Heart left ventricle (tissue), 16 donors: ENCODE data around the gene NCAPD2. TPM values are rescaled to one million over a fixed set of nuclear protein-coding genes. Genes with fewer than 3 reads are reported as not detected.

Experiments
- ATAC-seq, 4 donors: fragments of 200-7000 bp; cut with Tn5 transposase; one replicate each; pipeline ENCODE4 v1.9.1; 2020 to 2022; ENCODE audit warnings: moderate library complexity in 4 of 4, mild to moderate bottlenecking in 3 of 4, moderate number of reproducible peaks in 1 of 4
- DNase-seq, 5 donors: peaks; one replicate each; pipeline ENCODE4 v3.0.0-alpha.2; 2020
- H3K27ac ChIP-seq, 12 donors: fragments of 200-600 bp; sonication (generic) in 4 of 12; one replicate each; pipeline versions ENCODE4 v1.5.0 to v1.8.0; 2016 to 2022; ENCODE audit warnings: mild to moderate bottlenecking in 2 of 12
- H3K27me3 ChIP-seq, 9 donors: fragments of 200-600 bp; sonication (generic) in 2 of 9; one replicate each; pipeline versions ENCODE4 v1.5.1 to v1.8.0; 2016 to 2022; ENCODE audit warnings: mild to moderate bottlenecking in 3 of 9
- H3K36me3 ChIP-seq, 9 donors: fragments of 200-600 bp; sonication (generic) in 2 of 9; one replicate each; pipeline versions ENCODE4 v1.5.0 to v1.8.0; 2018 to 2022; ENCODE audit warnings: mild to moderate bottlenecking in 2 of 9
- H3K4me1 ChIP-seq, 12 donors: fragments of 200-600 bp; sonication (generic) in 4 of 12; one replicate each; pipeline versions ENCODE4 v1.5.0 to v1.8.0; 2016 to 2022; ENCODE audit warnings: mild to moderate bottlenecking in 3 of 12
- H3K4me3 ChIP-seq, 12 donors: fragments of 200-600 bp; sonication (generic) in 4 of 12; one replicate each; pipeline versions ENCODE4 v1.5.0 to v1.8.0; 2017 to 2022; ENCODE audit warnings: mild to moderate bottlenecking in 9 of 12, moderate library complexity in 4 of 12
- H3K9me3 ChIP-seq, 12 donors: fragments of 200-600 bp; sonication (generic) in 4 of 12; one replicate each; pipeline versions ENCODE4 v1.5.0 to v1.8.0; 2016 to 2022; ENCODE audit warnings: mild to moderate bottlenecking in 1 of 12
- POLR2A ChIP-seq, 2 donors: fragments of 450-650 bp; IDR thresholded peaks; one replicate each; pipeline ENCODE4 v1.6.1; 2017; ENCODE audit warnings: antibody characterized with exemption in 2 of 2, mild to moderate bottlenecking in 2 of 2, moderate library complexity in 2 of 2
- WGBS, 4 donors: extraction: QIAGEN DNeasy Blood & Tissue Kit in 2 of 4; methylation state at CpG; one replicate each; pipeline versions ENCODE4 v1.1.5 to v1.1.7; 2013 to 2018; 5-methylcytosine and 5-hydroxymethylcytosine counted together
- intact Hi-C, 10 donors: fragments of 100-400 bp; cut with DNase I; formaldehyde crosslinking; loops; one replicate each; pipeline versions ENCODE4 v1.11.1 to v1.14.2; 2022
- polyA plus RNA-seq, 2 donors: library from polyadenylated mRNA; stranded (reverse); fragments of 200-250 nt; gene quantifications; one replicate each; pipeline ENCODE4 v1.2.3, GENCODE V29; 2013
- total RNA-seq, 9 donors: library from RNA; depleted of rRNA in 2 of 9; stranded (reverse); fragments of >200 nt in 2 of 9; fragmentation: NEBNext Ultra II Directional in 3 of 9; extraction: Animal tissue kit (Norgen Biotek cat#: 25700) in 3 of 9; gene quantifications; one replicate each; pipeline versions ENCODE4 v1.1.0 to v1.2.4, GENCODE V29; 2016 to 2023
- TF ChIP-seq, protein P1 (sequence below), 12 donors: fragments of 200-600 bp; sonication (generic) in 4 of 12; IDR thresholded peaks; one replicate each; pipeline versions ENCODE4 v1.5.0 to v1.8.0; 2018 to 2022; ENCODE audit warnings: antibody characterized with exemption in 12 of 12, mild to moderate bottlenecking in 5 of 12
- donor health status: ischemic (EF 13 %, LVEDD 7.1; RV severe dilation, severe dysfunction).
- donor health status: healthy with polysubstance abuse.
- donor health status: DM: no; HTN: yes; CAD: no.
- donor health status: DM: no; HTN: no; CAD: no.
- donor health status: ischemic (EF 25% LVEDD 6.9; RV normal size, moderate dysfunction).
- donor health status: ischemic (EF 25% LVEDD 5.7; RV mildly dilated, moderate dysfunction).
- donor health status: healthy.
- donor health status: DM: yes; HTN: yes; CAD: no.
- donor health status: ischemic (EF 35%, LVEDD 5.7; RV mildly dilated, moderate dysfunction).
- donor health status: nonischemic (EF 11% LVEDD 7.7; RV severe dilation, severe dysfunction).
- donor health status: DM: yes; HTN: yes; CAD: no.
- donor health status: PGD.
- donor health status: ischemic (EF 29% LVEDD 5.4; RV normal size, mild dysfunction).
- donor health status: nonischemic (EF 23%, LVEDD 6.1; RV moderate dilation, normal function).

NCAPD2 gene
- total and polyA plus RNA-seq, 11 donors: 3.3 to 22.4 (median 11.3) TPM

DNA sequence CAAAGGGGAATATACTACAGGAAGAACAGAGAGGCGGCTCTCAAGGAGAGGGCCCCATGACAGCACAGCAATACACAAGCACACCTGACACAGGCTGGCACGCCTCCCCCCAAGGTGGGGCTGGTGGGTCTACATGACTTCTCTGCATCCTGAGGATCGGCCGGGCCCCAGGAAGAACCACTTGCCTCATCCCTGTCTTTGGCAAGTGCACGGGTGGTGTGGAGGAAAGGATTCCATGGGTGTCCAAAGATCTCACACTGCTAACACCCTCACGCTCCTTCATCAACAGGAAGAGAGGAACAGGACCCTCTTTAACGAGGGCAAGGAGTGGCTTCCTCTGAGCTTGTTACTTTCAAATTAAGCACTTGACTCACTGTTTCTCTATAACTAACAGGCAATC lies 30.7 kb upstream of the NCAPD2 start:
- Histone ChIP-seq H3K27ac (peak overlapping the region in 3 of 12 donors; percentile 13 to 84 (median 71)), H3K4me1 (peaks cover 0 to 83% (median 16%) of the 10 kb centered on the region in 12 donors), H3K4me3 (no peak overlapping the region), H3K36me3 (peaks cover 0 to 84% (median 76%) of the 10 kb centered on the region in 9 donors), H3K9me3 (no peaks in the 10 kb centered on the region), H3K27me3 (no peaks in the 10 kb centered on the region)
- TF ChIP-seq POLR2A (IDR thresholded peaks at IDR 0.05): no peak
- TF ChIP-seq, protein P1, sequence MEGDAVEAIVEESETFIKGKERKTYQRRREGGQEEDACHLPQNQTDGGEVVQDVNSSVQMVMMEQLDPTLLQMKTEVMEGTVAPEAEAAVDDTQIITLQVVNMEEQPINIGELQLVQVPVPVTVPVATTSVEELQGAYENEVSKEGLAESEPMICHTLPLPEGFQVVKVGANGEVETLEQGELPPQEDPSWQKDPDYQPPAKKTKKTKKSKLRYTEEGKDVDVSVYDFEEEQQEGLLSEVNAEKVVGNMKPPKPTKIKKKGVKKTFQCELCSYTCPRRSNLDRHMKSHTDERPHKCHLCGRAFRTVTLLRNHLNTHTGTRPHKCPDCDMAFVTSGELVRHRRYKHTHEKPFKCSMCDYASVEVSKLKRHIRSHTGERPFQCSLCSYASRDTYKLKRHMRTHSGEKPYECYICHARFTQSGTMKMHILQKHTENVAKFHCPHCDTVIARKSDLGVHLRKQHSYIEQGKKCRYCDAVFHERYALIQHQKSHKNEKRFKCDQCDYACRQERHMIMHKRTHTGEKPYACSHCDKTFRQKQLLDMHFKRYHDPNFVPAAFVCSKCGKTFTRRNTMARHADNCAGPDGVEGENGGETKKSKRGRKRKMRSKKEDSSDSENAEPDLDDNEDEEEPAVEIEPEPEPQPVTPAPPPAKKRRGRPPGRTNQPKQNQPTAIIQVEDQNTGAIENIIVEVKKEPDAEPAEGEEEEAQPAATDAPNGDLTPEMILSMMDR (IDR thresholded peaks at IDR 0.05): no peak
- no peak for ATAC-seq
- DNase-seq: no peak
- intact Hi-C loops: loop anchor here in 4 of 10 donors (5.0 to 10.0 kb wide), 4 partner anchors 41 to 146 kb away; no protein-coding TSS in a partner anchor
- WGBS, 4 donors: 65 to 73% (median 72%) methylated on average over 7 of the region's 7 CpGs

DNA sequence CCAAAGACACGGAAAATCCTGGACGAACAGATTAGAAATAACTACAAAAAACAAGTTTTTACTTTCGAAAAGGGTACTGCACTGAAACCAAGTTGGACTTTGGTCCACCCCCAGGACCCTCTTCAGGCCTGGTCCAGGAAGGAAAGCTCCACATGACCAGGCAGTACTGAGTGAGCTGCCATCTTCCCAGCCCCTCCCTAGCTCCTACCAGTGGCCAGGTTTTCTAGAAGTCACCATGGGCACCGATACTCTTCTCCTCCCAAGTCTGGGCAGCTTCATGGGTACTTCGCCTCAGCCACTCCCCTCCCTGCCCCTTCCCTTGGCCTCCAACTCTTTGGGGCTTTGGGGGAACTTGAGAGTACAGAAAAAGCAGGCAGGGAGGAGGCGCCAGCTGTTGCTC lies 30.0 kb upstream of the NCAPD2 start:
- H3K27ac ChIP-seq: peak overlapping the region in 2 of 12 donors; percentile 34 to 84
- DNase-seq (no peak), ATAC-seq (no peak)
- H3K4me1 ChIP-seq: peaks cover 0 to 89% (median 21%) of the 10 kb centered on the region in 12 donors
- intact Hi-C loops: loop anchor here in 7 of 10 donors (2.0 to 10.0 kb wide), 6 partner anchors 39 to 147 kb away; no protein-coding TSS in a partner anchor
- 80 to 89% (median 88%) methylated on average over 6 of the region's 6 CpGs for WGBS, 4 donors
- H3K4me3 ChIP-seq: no peak overlapping the region
- no peak for TF ChIP-seq POLR2A (IDR thresholded peaks at IDR 0.05)
- TF ChIP-seq, protein P1 (IDR thresholded peaks at IDR 0.05): no peak
- H3K9me3 ChIP-seq: no peaks in the 10 kb centered on the region
- no peaks in the 10 kb centered on the region for H3K27me3 ChIP-seq
- peaks cover 0 to 78% (median 70%) of the 10 kb centered on the region in 9 donors for H3K36me3 ChIP-seq

DNA sequence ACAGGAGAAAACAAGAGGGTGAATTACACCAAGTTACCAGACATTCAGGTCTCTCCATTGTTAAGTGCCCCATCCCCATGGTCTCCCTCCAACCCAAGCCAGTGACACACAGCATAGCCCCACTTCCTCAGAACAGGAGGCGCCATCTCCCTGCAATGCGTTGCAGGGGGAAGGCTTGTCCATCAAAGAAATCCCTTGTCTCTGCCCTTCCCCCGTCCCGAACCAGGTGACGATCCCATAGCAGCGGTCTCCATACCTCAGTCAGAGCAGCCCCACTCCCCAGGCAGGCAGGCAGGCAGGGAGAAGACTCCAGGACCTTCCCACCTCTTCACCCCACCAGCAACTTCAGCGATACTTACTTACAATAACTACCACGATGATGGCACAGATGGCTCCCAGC lies 29.4 kb upstream of the NCAPD2 start:
- 90 to 94% (median 92%) methylated on average over 8 of the region's 8 CpGs for WGBS, 4 donors
- intact Hi-C loops: loop anchor here in 7 of 10 donors (2.0 to 10.0 kb wide), 6 partner anchors 40 to 147 kb away; no protein-coding TSS in a partner anchor
- Histone ChIP-seq H3K36me3 (peaks cover 0 to 71% (median 63%) of the 10 kb centered on the region in 9 donors), H3K27me3 (no peaks in the 10 kb centered on the region), H3K4me3 (no peak overlapping the region), H3K9me3 (no peaks in the 10 kb centered on the region), H3K4me1 (peaks cover 0 to 90% (median 27%) of the 10 kb centered on the region in 12 donors), H3K27ac (peak overlapping the region in 2 of 12 donors; percentile 34 to 84)
- DNase-seq (no peak), ATAC-seq (no peak)
- TF ChIP-seq, protein P1 (IDR thresholded peaks at IDR 0.05): no peak

DNA sequence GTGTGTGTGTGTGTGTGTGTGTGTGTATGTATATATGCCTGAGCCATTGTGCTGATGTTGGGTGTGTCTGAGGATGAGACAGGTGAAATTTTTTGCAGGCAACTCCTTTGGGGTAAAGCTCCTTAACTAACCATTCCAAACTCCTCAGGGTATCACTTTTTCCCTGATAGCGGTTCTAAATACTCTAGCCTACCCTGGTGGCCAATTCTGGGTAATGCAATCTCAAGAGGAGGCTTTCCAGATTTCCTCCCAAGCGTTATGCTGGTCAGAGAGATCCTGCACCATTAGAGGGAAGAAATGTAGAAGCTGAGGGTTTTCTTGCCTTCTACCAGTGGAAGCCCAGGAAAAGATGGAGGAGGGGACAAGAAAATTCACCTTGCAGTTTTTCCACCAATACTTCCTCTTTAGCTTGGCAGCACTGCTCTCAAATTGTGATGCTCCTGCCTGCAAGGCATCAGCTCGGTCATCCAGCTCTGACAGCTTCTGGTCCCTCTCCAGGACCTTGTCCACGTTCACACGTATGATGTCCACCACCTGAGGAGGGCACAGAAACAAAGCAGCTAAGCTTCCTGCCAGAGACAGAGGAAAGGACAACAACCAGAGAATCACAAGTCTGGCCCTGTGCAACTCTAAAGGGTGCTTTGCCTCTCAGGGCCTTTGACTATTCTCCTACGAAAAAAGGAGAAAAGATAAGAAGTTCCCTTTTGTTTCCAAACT lies 28.3 kb upstream of the NCAPD2 start:
- Histone ChIP-seq H3K4me1 (peaks cover 0 to 83% (median 31%) of the 10 kb centered on the region in 12 donors), H3K4me3 (no peak overlapping the region), H3K27me3 (no peaks in the 10 kb centered on the region), H3K9me3 (no peaks in the 10 kb centered on the region), H3K36me3 (peaks cover 0 to 60% (median 52%) of the 10 kb centered on the region in 9 donors), H3K27ac (no peak overlapping the region)
- DNase-seq (peak in 2 of 5 donors; percentile 53 to 56), ATAC-seq (peak in 3 of 4 donors; percentile 15 to 52 (median 39))
- TF ChIP-seq POLR2A (IDR thresholded peaks at IDR 0.05): no peak
- TF ChIP-seq, protein P1 (IDR thresholded peaks at IDR 0.05): peak; percentile 72 to 87 (median 82)
- intact Hi-C loops: loop anchor here in 9 of 10 donors (1.0 to 10.0 kb wide), 7 partner anchors 41 to 141 kb away; no protein-coding TSS in a partner anchor
- WGBS, 4 donors: 24 to 36% (median 33%) methylated on average over 6 of the region's 6 CpGs
